IPS-NIHi11 (cell line): ENCODE data around the gene SLC44A5.
"Not testable (repeated sequence)": the region's sequence is repeated elsewhere in the genome, so short reads cannot be mapped to it uniquely, and the experiment has no call there.

Experiments
- DNase-seq: peaks from one replicate; pipeline ENCODE4 v3.0.0; 2012; ENCODE audit warnings: mixed read lengths, low spot score

Gene SLC44A5

GRCh38 chr1:75611014-75611413 lies at the start of gene SLC44A5:
TSS of gene SLC44A5 (minus strand) at chr1:75611114. CDS start at chr1:75541447, 69,667 bp downstream.
- DNase-seq: no peak

GRCh38 chr1:75655931-75656330 lies 45.0 kb upstream of the SLC44A5 start:
- DNase-seq: no peak

- DNase-seq: not testable (repeated sequence)
Observed at GRCh38 chr1:75647183-75647582, 36.3 kb upstream of the SLC44A5 start.

GRCh38 chr1:75645153-75645552 lies 34.2 kb upstream of the SLC44A5 start:
- not testable (repeated sequence) for DNase-seq

GRCh38 chr1:75643460-75643859 lies 32.5 kb upstream of the SLC44A5 start:
- DNase-seq: no peak

GRCh38 chr1:75641325-75641724 lies 30.4 kb upstream of the SLC44A5 start:
- DNase-seq: no peak

GRCh38 chr1:75640137-75640536 lies 29.2 kb upstream of the SLC44A5 start:
- DNase-seq: no peak

- peak; percentile 56 for DNase-seq
Observed at GRCh38 chr1:75632350-75632949, 21.5 kb upstream of the SLC44A5 start.

- no peak for DNase-seq
Observed at GRCh38 chr1:75630998-75631397, 20.1 kb upstream of the SLC44A5 start.

GRCh38 chr1:75630004-75630594 lies 19.2 kb upstream of the SLC44A5 start:
- DNase-seq: peak; percentile 53

GRCh38 chr1:75625795-75626194 lies 14.9 kb upstream of the SLC44A5 start:
- DNase-seq: no peak

GRCh38 chr1:75618382-75618781 lies 7.5 kb upstream of the SLC44A5 start:
- DNase-seq: no peak

GRCh38 chr1:75616436-75617433 lies 5.8 kb upstream of the SLC44A5 start:
- peak; percentile 57 for DNase-seq

- DNase-seq: peak; percentile 71
Observed at GRCh38 chr1:75615613-75616435, 4.9 kb upstream of the SLC44A5 start.

GRCh38 chr1:75614399-75614756 lies 3.5 kb upstream of the SLC44A5 start:
- DNase-seq: no peak

GRCh38 chr1:75613916-75614315 lies 3.0 kb upstream of the SLC44A5 start:
- DNase-seq: no peak

- DNase-seq: no peak
Observed at GRCh38 chr1:75612976-75613375, 2.1 kb upstream of the SLC44A5 start.

GRCh38 chr1:75602486-75602885 lies 8.4 kb downstream of the SLC44A5 start:
- no peak for DNase-seq

- no peak for DNase-seq
Observed at GRCh38 chr1:75600781-75601180, 10.1 kb downstream of the SLC44A5 start.

GRCh38 chr1:75594327-75594726 lies 16.6 kb downstream of the SLC44A5 start:
- no peak for DNase-seq

- DNase-seq: not testable (repeated sequence)
Observed at GRCh38 chr1:75593457-75593856, 17.5 kb downstream of the SLC44A5 start.

GRCh38 chr1:75589637-75590036 lies 21.3 kb downstream of the SLC44A5 start:
- DNase-seq: no peak
